ENCODE measurements around the gene TAF6L. TPM values are rescaled to one million over a fixed set of nuclear protein-coding genes. Genes with fewer than 3 reads are reported as not detected.
A peak's percentile ranks its signal among the peaks of the same experiment; 100 is the strongest.

The TAF6L gene
- total and polyA plus RNA-seq, 9 of the 15 experiments (the other 6 are each of a cell fraction or from before 2014, with no cell fraction given) = 0.04 to 45.5 (median 20.8) TPM

GRCh38 chr11:62787005-62787759 is 16.0 kb downstream of the TAF6L start, which contains the start of gene TMEM179B (continued):
- TF ChIP-seq ZBTB40 (IDR thresholded peaks at IDR 0.05) (peak; percentile 95), ZBTB40 (CRISPR knock-in tag; IDR thresholded peaks at IDR 0.05) (no peak), ZNF384 (IDR thresholded peaks at IDR 0.05; ENCODE audit: low read depth, low read length) (0 out of 2 replicates have a peak, but pooled peaks have one; percentile 30), FOXK2 (conservative IDR thresholded peaks at IDR 0.05 in 1 of 2, IDR thresholded peaks at IDR 0.05 in 1 of 2; ENCODE audit: low read depth in 2 of 2) (peak; percentile 76 to 83; a peak in 3 of 4 replicates), RB1 (IDR thresholded peaks at IDR 0.05; ENCODE audit: low read depth) (peak; percentile 84; the same call in 1 of the 2 replicates), CEBPB (tag; IDR thresholded peaks at IDR 0.05) (no peak), ZFPM2 (CRISPR knock-in tag; IDR thresholded peaks at IDR 0.05) (no peak), SAP30 (IDR thresholded peaks at IDR 0.05; ENCODE audit: borderline replicate concordance, insufficient read depth, low read depth, low read length, poor library complexity, severe bottlenecking) (no peak), NR2C2 (CRISPR knock-in tag; IDR thresholded peaks at IDR 0.05) (peak; percentile 88), NR2C2 (tag; IDR thresholded peaks at IDR 0.05) (peak; percentile 84), USF2 (CRISPR knock-in tag; IDR thresholded peaks at IDR 0.05) (no peak), ZBTB11 (CRISPR knock-in tag; IDR thresholded peaks at IDR 0.05) (peak in 2 of 3 experiments; percentile 51 to 87; a peak in 3 of 6 replicates)
